Loucy (cell line): ENCODE measurements around the gene JPT2.

Source experiments
- H2AFZ ChIP-seq: fragments of 200-600 bp; sonication (generic); 2 replicates; pipeline ENCODE4 v1.6.0; 2016; ENCODE audit warnings: antibody characterized with exemption, mild to moderate bottlenecking, low read length, moderate library complexity
- H3F3A ChIP-seq: fragments of 200-600 bp; 2 replicates; pipeline ENCODE4 v1.6.0; 2016; ENCODE audit warnings: antibody characterized with exemption, low read depth, mild to moderate bottlenecking
- H3K27me3 ChIP-seq: fragments of 200-600 bp; sonication (generic); 2 replicates; pipeline ENCODE4 v1.6.1; 2014; ENCODE audit warnings: low read length, mild to moderate bottlenecking; ENCODE audit not compliant: insufficient read depth, poor library complexity, severe bottlenecking
- H3K36me3 ChIP-seq: fragments of 200-600 bp; sonication (generic); 2 replicates; pipeline ENCODE4 v1.6.1; 2016; ENCODE audit warnings: low read length; ENCODE audit not compliant: insufficient read depth
- H3K4me1 ChIP-seq: fragments of 200-600 bp; sonication (generic); 2 replicates; pipeline ENCODE4 v1.5.1; 2014; ENCODE audit warnings: low read length, mild to moderate bottlenecking; ENCODE audit not compliant: insufficient read depth, poor library complexity, severe bottlenecking
- H3K4me2 ChIP-seq: fragments of 200-600 bp; sonication (generic); 2 replicates; pipeline ENCODE4 v1.6.0; 2014; ENCODE audit warnings: antibody characterized with exemption, low read length, low read depth, mild to moderate bottlenecking; ENCODE audit not compliant: poor library complexity, severe bottlenecking
- H3K4me3 ChIP-seq: fragments of 200-600 bp; sonication (generic); 2 replicates; pipeline ENCODE4 v1.5.1; 2014; ENCODE audit warnings: low read length, mild to moderate bottlenecking, mixed read lengths; ENCODE audit not compliant: poor library complexity, severe bottlenecking
- H3K79me2 ChIP-seq: fragments of 200-600 bp; sonication (generic); 2 replicates; pipeline ENCODE4 v1.6.1; 2014; ENCODE audit warnings: low read length; ENCODE audit not compliant: insufficient read depth
- H3K9ac ChIP-seq: fragments of 200-600 bp; sonication (generic); 2 replicates; pipeline ENCODE4 v1.6.0; 2014; ENCODE audit warnings: mild to moderate bottlenecking, low read depth, low read length, moderate library complexity; ENCODE audit not compliant: poor library complexity, severe bottlenecking
- H3K9me2 ChIP-seq: fragments of 200-600 bp; sonication (generic); replicated peaks from 2 replicates; pipeline ENCODE4 v1.6.1; 2016; ENCODE audit warnings: low read depth, low read length, mixed read lengths
- H3K9me3 ChIP-seq: fragments of 200-600 bp; sonication (generic); 2 replicates; pipeline ENCODE4 v1.6.1; 2014; ENCODE audit warnings: mild to moderate bottlenecking, antibody characterized with exemption, low read length, low read depth; ENCODE audit not compliant: insufficient read depth
- H4K20me1 ChIP-seq: fragments of 200-600 bp; sonication (generic); 2 replicates; pipeline ENCODE4 v1.6.0; 2014; ENCODE audit warnings: antibody characterized with exemption, low read length, mild to moderate bottlenecking; ENCODE audit not compliant: insufficient read depth, poor library complexity, severe bottlenecking
- EZH2phosphoT487 ChIP-seq: fragments of 200-600 bp; IDR thresholded peaks from 2 replicates; pipeline ENCODE4 v1.6.1; 2018; ENCODE audit warnings: antibody characterized with exemption, mild to moderate bottlenecking, moderate library complexity, borderline replicate concordance
- TF ChIP-seq, protein P1 (sequence below): fragments of 200-600 bp; sonication (generic); conservative IDR thresholded peaks from 2 replicates; pipeline ENCODE4 v1.5.1; 2014; ENCODE audit warnings: mild to moderate bottlenecking, antibody characterized with exemption, low read length

The JPT2 gene

DNA sequence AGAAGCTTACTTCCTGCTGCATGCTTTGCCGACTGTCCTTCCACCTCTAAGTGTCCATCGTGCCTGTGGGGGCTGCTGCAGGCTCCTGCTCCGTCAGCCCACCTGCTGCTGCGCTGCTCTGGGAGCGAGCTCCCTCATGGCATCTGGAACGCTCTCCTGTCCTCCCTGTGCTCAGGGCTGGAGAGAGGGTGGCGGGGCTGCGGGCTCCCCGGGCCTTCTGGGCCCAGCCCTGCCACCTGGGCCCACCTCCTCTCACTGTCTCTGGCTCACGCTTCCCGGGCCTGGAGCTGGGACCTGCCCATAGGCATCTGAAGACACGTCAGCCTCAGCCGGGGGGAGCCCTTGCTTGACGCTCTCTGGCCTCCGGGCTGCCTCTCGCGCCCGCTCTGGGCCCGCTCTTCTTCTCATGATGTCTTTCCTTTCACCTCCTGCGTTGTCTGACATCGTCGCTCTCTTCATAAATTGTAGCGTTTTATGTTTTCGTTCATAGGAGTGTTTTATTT, 66.3 kb downstream of the JPT2 start:
- no peak overlapping the region for H2AFZ ChIP-seq
- TF ChIP-seq, protein P1, sequence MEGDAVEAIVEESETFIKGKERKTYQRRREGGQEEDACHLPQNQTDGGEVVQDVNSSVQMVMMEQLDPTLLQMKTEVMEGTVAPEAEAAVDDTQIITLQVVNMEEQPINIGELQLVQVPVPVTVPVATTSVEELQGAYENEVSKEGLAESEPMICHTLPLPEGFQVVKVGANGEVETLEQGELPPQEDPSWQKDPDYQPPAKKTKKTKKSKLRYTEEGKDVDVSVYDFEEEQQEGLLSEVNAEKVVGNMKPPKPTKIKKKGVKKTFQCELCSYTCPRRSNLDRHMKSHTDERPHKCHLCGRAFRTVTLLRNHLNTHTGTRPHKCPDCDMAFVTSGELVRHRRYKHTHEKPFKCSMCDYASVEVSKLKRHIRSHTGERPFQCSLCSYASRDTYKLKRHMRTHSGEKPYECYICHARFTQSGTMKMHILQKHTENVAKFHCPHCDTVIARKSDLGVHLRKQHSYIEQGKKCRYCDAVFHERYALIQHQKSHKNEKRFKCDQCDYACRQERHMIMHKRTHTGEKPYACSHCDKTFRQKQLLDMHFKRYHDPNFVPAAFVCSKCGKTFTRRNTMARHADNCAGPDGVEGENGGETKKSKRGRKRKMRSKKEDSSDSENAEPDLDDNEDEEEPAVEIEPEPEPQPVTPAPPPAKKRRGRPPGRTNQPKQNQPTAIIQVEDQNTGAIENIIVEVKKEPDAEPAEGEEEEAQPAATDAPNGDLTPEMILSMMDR, result no peak
- no peak for TF ChIP-seq EZH2phosphoT487
- H3K9me3 ChIP-seq, result no peaks in the 10 kb centered on the region
- no peaks in the 10 kb centered on the region for H4K20me1 ChIP-seq
- H3K4me2 ChIP-seq, result no peak overlapping the region
- H3K36me3 ChIP-seq, result peaks cover 4% of the 10 kb centered on the region; the same call in 1 of the 2 replicates
- H3K4me3 ChIP-seq, result no peak overlapping the region
- H3K79me2 ChIP-seq, result no peaks in the 10 kb centered on the region
- H3K9me2 ChIP-seq, result no peaks in the 10 kb centered on the region
- no peaks in the 10 kb centered on the region for H3K4me1 ChIP-seq
- no peaks in the 10 kb centered on the region for H3F3A ChIP-seq
- no peaks in the 10 kb centered on the region for H3K27me3 ChIP-seq
- no peak overlapping the region for H3K9ac ChIP-seq

- Histone ChIP-seq H3F3A (no peaks in the 10 kb centered on the region), H3K9me3 (no peaks in the 10 kb centered on the region), H4K20me1 (no peaks in the 10 kb centered on the region), H3K9ac (no peak overlapping the region), H3K4me3 (no peak overlapping the region), H3K27me3 (no peaks in the 10 kb centered on the region), H3K9me2 (no peaks in the 10 kb centered on the region), H3K4me1 (no peaks in the 10 kb centered on the region), H2AFZ (no peak overlapping the region), H3K4me2 (no peak overlapping the region), H3K36me3 (peaks cover 4% of the 10 kb centered on the region; the same call in 1 of the 2 replicates), H3K79me2 (no peaks in the 10 kb centered on the region)
- TF ChIP-seq, protein P1, result no peak
- no peak for TF ChIP-seq EZH2phosphoT487
Measured at GRCh38 chr16:1745181-1745899, 67.3 kb downstream of the JPT2 start.

- Histone ChIP-seq H3K4me2 (no peak overlapping the region), H3K79me2 (no peaks in the 10 kb centered on the region), H3F3A (no peaks in the 10 kb centered on the region), H3K27me3 (no peaks in the 10 kb centered on the region), H3K9me2 (no peaks in the 10 kb centered on the region), H3K9ac (no peak overlapping the region), H3K9me3 (no peaks in the 10 kb centered on the region), H4K20me1 (no peaks in the 10 kb centered on the region), H3K36me3 (peaks cover 4% of the 10 kb centered on the region; the same call in 1 of the 2 replicates), H2AFZ (no peak overlapping the region), H3K4me1 (no peaks in the 10 kb centered on the region), H3K4me3 (no peak overlapping the region)
- no peak for TF ChIP-seq EZH2phosphoT487
- TF ChIP-seq, protein P1, result no peak
Measured at GRCh38 chr16:1745900-1746692, 68.0 kb downstream of the JPT2 start.
